Endothelial cell (in vitro differentiated cells): ENCODE measurements around the gene LAMA4. TPM values are rescaled to one million over a fixed set of nuclear protein-coding genes. Genes with fewer than 3 reads are reported as not detected.

Experiments
- DNase-seq: peaks from one replicate; pipeline ENCODE4 v3.0.0; 2021; ENCODE audit warnings: low spot score
- H3K27ac Mint-ChIP-seq: one replicate; pipeline ENCODE4 v1.8.0; 2021; ENCODE audit warnings: mixed read lengths, inconsistent platforms; ENCODE audit not compliant: unreplicated experiment
- H3K27me3 Mint-ChIP-seq: one replicate; pipeline ENCODE4 v1.8.0; 2021; ENCODE audit warnings: mild to moderate bottlenecking, moderate library complexity, mixed read lengths, inconsistent platforms; ENCODE audit not compliant: unreplicated experiment
- H3K36me3 Mint-ChIP-seq: one replicate; pipeline ENCODE4 v1.8.0; 2021; ENCODE audit warnings: mild to moderate bottlenecking, low read depth, mixed read lengths, inconsistent platforms; ENCODE audit not compliant: unreplicated experiment
- H3K4me1 Mint-ChIP-seq: one replicate; pipeline ENCODE4 v1.8.0; 2021; ENCODE audit warnings: mild to moderate bottlenecking, mixed read lengths, inconsistent platforms; ENCODE audit not compliant: unreplicated experiment
- H3K4me3 Mint-ChIP-seq: one replicate; pipeline ENCODE4 v1.8.0; 2021; ENCODE audit warnings: mild to moderate bottlenecking, mixed read lengths, inconsistent platforms; ENCODE audit not compliant: unreplicated experiment
- H3K9me3 Mint-ChIP-seq: one replicate; pipeline ENCODE4 v1.8.0; 2021; ENCODE audit warnings: mixed read lengths, inconsistent platforms; ENCODE audit not compliant: unreplicated experiment
- CTCF ChIP-seq: fragments of 200-600 bp; sonication (generic); IDR thresholded peaks from one replicate; pipeline ENCODE4 v1.5.0; 2021; ENCODE audit warnings: antibody characterized with exemption; ENCODE audit not compliant: unreplicated experiment
- total RNA-seq: library from RNA; stranded (reverse); fragmentation: NEBNext Ultra II Directional; extraction: Animal tissue kit (Norgen Biotek cat#: 25700); gene quantifications from one replicate; pipeline ENCODE4 v1.2.1, GENCODE V29; 2021; ENCODE audit not compliant: unreplicated experiment

LAMA4 gene
- total RNA-seq, 1 donor from 2014 or later = 23.9 TPM

GRCh38 chr6:112254921-112255320, 554 bp upstream of the LAMA4 start:
- Mint-ChIP-seq H3K4me1 (peaks cover 21% of the 10 kb centered on the region), H3K4me3 (peak overlapping the region; percentile 88), H3K9me3 (no peaks in the 10 kb centered on the region), H3K36me3 (no peaks in the 10 kb centered on the region), H3K27ac (no peak overlapping the region), H3K27me3 (peaks cover 5% of the 10 kb centered on the region)
- no peak for TF ChIP-seq CTCF
- no peak for DNase-seq

DNA sequence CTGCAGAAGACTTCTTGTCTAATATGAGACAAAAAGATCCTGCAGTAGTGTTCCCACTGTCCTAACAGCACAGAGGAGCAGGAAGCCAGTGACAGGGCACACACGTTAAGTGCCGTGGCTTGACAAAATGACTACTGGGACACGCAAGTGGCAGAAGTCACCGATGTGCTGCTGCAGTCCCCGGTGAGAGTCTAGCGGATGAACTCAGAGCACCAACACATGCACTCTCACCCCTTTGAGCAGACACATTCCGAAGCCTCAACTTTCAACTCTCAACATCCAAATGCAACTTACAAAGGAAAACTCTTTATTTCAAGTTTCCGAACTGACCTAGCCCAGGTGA, 898 bp downstream of the LAMA4 start:
- Mint-ChIP-seq H3K27me3 (peaks cover 2% of the 10 kb centered on the region), H3K27ac (no peak overlapping the region), H3K36me3 (no peaks in the 10 kb centered on the region), H3K4me3 (peak overlapping the region; percentile 88), H3K9me3 (no peaks in the 10 kb centered on the region), H3K4me1 (peaks cover 21% of the 10 kb centered on the region)
- DNase-seq = no peak
- no peak for TF ChIP-seq CTCF

GRCh38 chr6:112252571-112253497, 1.5 kb downstream of the LAMA4 start:
- TF ChIP-seq CTCF = no peak
- no peaks in the 10 kb centered on the region for H3K36me3 Mint-ChIP-seq
- no peak for DNase-seq
- peak overlapping the region; percentile 88 for H3K4me3 Mint-ChIP-seq
- no peak overlapping the region for H3K27ac Mint-ChIP-seq
- peaks cover 21% of the 10 kb centered on the region for H3K4me1 Mint-ChIP-seq
- H3K27me3 Mint-ChIP-seq = no peaks in the 10 kb centered on the region
- no peaks in the 10 kb centered on the region for H3K9me3 Mint-ChIP-seq

DNA sequence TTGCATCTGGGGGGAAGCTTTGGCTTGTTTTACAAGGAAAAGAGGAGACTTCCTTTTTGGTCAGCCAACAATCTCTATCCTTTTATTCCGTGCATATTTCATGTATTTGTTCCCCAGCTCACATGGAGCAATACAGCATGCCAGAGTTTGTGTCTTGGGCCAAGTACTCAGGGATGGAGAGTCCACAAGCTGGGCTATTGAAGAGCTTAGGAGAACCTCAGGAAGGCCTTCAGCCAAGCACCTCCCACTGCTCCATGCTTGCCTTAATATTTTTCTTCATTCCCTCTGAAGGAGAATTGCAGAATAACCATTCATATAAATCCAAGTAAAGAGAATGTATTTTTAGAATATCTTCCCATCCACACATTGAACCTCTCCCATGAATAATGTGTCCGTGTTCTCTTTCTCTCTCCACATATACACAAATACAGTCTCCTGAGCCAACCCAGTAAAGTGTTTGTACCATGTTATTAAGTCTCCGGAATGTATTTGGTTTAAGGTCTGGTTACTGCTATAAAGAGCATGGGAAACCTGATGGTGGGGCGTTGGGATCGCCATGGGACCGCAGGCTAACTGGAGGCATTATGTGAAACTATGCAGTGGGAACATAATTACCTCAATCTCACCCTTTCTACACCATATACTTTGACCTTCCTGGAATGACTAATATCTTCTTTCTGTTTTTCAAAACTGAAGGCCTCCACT, 3.0 kb downstream of the LAMA4 start:
- no peak for TF ChIP-seq CTCF
- no peak for DNase-seq
- H3K4me3 Mint-ChIP-seq = no peak overlapping the region
- H3K27ac Mint-ChIP-seq = no peak overlapping the region
- H3K9me3 Mint-ChIP-seq = no peaks in the 10 kb centered on the region
- H3K4me1 Mint-ChIP-seq = peaks cover 30% of the 10 kb centered on the region
- no peaks in the 10 kb centered on the region for H3K36me3 Mint-ChIP-seq
- H3K27me3 Mint-ChIP-seq = no peaks in the 10 kb centered on the region

DNA sequence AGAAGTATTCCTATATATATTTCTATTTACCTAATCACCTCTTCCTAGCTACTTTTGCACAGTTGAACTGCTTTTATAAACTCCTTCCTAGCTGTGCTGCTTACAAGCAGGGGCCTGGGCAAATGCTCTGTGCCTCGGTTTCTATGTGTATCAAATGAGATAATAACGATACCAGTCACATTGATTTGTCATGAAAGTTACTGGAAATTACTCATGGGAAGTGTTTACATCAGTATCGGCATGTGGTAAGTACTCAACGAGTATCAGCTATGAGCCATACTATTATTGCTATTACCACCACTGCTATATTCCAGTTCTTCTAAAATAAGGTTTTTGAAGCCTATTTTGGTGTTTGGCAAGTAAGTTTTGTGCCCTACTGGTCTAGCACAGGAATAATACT, 4.9 kb downstream of the LAMA4 start:
- no peak overlapping the region for H3K27ac Mint-ChIP-seq
- peaks cover 25% of the 10 kb centered on the region for H3K4me1 Mint-ChIP-seq
- TF ChIP-seq CTCF = no peak
- H3K4me3 Mint-ChIP-seq = no peak overlapping the region
- no peak for DNase-seq
- peaks cover 2% of the 10 kb centered on the region for H3K36me3 Mint-ChIP-seq
- H3K9me3 Mint-ChIP-seq = no peaks in the 10 kb centered on the region
- no peaks in the 10 kb centered on the region for H3K27me3 Mint-ChIP-seq
